Upper lobe of left lung (tissue), 4 donors: ENCODE data around the gene APOBEC2.

Experiments
- CTCF ChIP-seq, 6 experiments: fragments of 450-650 bp in 4 of 6; fragments of 200-600 bp in 2 of 6; sonication (generic) in 2 of 6; IDR thresholded peaks; one replicate each; pipeline ENCODE4 v1.5.1; 2016 to 2019; ENCODE audit warnings: antibody characterized with exemption in 6 of 6
- EP300 ChIP-seq, 4 donors: sonication (generic); formaldehyde crosslinking; IDR thresholded peaks; one replicate each; pipeline ENCODE4 v1.5.1; 2017; ENCODE audit warnings: antibody characterized with exemption in 4 of 4, control low read depth in 2 of 4
- POLR2A ChIP-seq, 4 donors: fragments of 450-650 bp; IDR thresholded peaks; one replicate each; pipeline ENCODE4 v1.5.1; 2016 to 2017; ENCODE audit warnings: antibody characterized with exemption in 4 of 4, mild to moderate bottlenecking in 2 of 4
- POLR2AphosphoS5 ChIP-seq, 2 donors: sonication (generic); formaldehyde crosslinking; IDR thresholded peaks; one replicate each; pipeline ENCODE4 v1.5.1; 2017; ENCODE audit warnings: antibody characterized with exemption in 2 of 2

GRCh38 chr6:41063884-41064285 lies 10.9 kb downstream of the APOBEC2 start:
- no peak for TF ChIP-seq CTCF (IDR thresholded peaks at IDR 0.05)
- TF ChIP-seq POLR2A (IDR thresholded peaks at IDR 0.05), result no peak
- TF ChIP-seq EP300 (IDR thresholded peaks at IDR 0.05), result no peak
- no peak for TF ChIP-seq POLR2AphosphoS5 (IDR thresholded peaks at IDR 0.05)
